HG03457 (cell line): ENCODE measurements around the gene SLC25A39.

Experiments
- ATAC-seq: cut with Tn5 transposase; IDR thresholded peaks from one replicate; pipeline ENCODE4 v1.9.1; 2021; ENCODE audit warnings: moderate number of reproducible peaks; ENCODE audit not compliant: unreplicated experiment

Gene SLC25A39

GRCh38 chr17:44280392-44280937 is 44.2 kb downstream of the SLC25A39 start:
- no peak for ATAC-seq

- ATAC-seq, result no peak
Measured at GRCh38 chr17:44279666-44280391, 44.8 kb downstream of the SLC25A39 start.

- no peak for ATAC-seq
Measured at GRCh38 chr17:44279346-44279665, 45.3 kb downstream of the SLC25A39 start.

- no peak for ATAC-seq
Measured at GRCh38 chr17:44277976-44278375, 46.6 kb downstream of the SLC25A39 start.

GRCh38 chr17:44273607-44274006 is 51.0 kb downstream of the SLC25A39 start:
- ATAC-seq, result no peak

- ATAC-seq, result no peak
Measured at GRCh38 chr17:44272954-44273353, 51.7 kb downstream of the SLC25A39 start.

GRCh38 chr17:44272321-44272951 is 52.2 kb downstream of the SLC25A39 start:
- no peak for ATAC-seq
